ENCODE data around the gene TRIM61. TPM values are rescaled to one million over a fixed set of nuclear protein-coding genes. Genes with fewer than 3 reads are reported as not detected.
"Not testable (repeated sequence)": the region's sequence is repeated elsewhere in the genome, so short reads cannot be mapped to it uniquely, and the experiment has no call there.

TRIM61 gene
- total RNA-seq, 2 donors from 2014 or later, result 0.23 to 1.3 TPM

GRCh38 chr4:164997941-164998340 lies 20.5 kb upstream of the TRIM61 start:
- Histone ChIP-seq H3K4me1 (replicated peaks) (no peaks in the 10 kb centered on the region), H3K27me3 (replicated peaks; ENCODE audit: insufficient read depth) (no peaks in the 10 kb centered on the region), H3K27ac (no peak overlapping the region), H3K4me3 (no peak overlapping the region), H3K9me3 (no peaks in the 10 kb centered on the region), H3K36me3 (no peaks in the 10 kb centered on the region)
- DNase-seq (ENCODE audit: low spot score), result no peak
- TF ChIP-seq POLR2AphosphoS5 (IDR thresholded peaks at IDR 0.05) (no peak), CTCF (IDR thresholded peaks at IDR 0.05) (no peak), POLR2A (IDR thresholded peaks at IDR 0.05) (no peak)
- intact Hi-C loops (cut with DNase I), result no loop called here
- WGBS, result 50% methylated on average over 6 of the region's 6 CpGs

- no peaks in the 10 kb centered on the region for H3K36me3 ChIP-seq
- H3K4me1 ChIP-seq (replicated peaks), result no peaks in the 10 kb centered on the region
- no peaks in the 10 kb centered on the region for H3K9me3 ChIP-seq
- intact Hi-C loops (cut with DNase I), result no loop called here
- H3K4me3 ChIP-seq, result no peak overlapping the region
- H3K27me3 ChIP-seq (replicated peaks; ENCODE audit: insufficient read depth), result no peaks in the 10 kb centered on the region
- DNase-seq (ENCODE audit: low spot score), result no peak
- H3K27ac ChIP-seq, result no peak overlapping the region
- WGBS, result 93% methylated on average over 2 of the region's 2 CpGs
- TF ChIP-seq POLR2AphosphoS5 (IDR thresholded peaks at IDR 0.05), result no peak
- no peak for TF ChIP-seq POLR2A (IDR thresholded peaks at IDR 0.05)
- no peak for TF ChIP-seq CTCF (IDR thresholded peaks at IDR 0.05)
Measured at GRCh38 chr4:164997324-164997723, 19.9 kb upstream of the TRIM61 start.

- H3K9me3 ChIP-seq; H3K27me3 ChIP-seq (replicated peaks; ENCODE audit: insufficient read depth); H3K4me1 ChIP-seq (replicated peaks); DNase-seq (ENCODE audit: low spot score); intact Hi-C loops (cut with DNase I); H3K27ac ChIP-seq; H3K4me3 ChIP-seq; H3K36me3 ChIP-seq: not testable (repeated sequence)
- 95% methylated on average over 6 of the region's 6 CpGs for WGBS
Measured at GRCh38 chr4:164996123-164996522, 18.7 kb upstream of the TRIM61 start.

GRCh38 chr4:164990786-164991185 lies 13.3 kb upstream of the TRIM61 start:
- H3K36me3 ChIP-seq; intact Hi-C loops (cut with DNase I): not testable (repeated sequence)

GRCh38 chr4:164989471-164989870 lies 12.0 kb upstream of the TRIM61 start:
- Histone ChIP-seq H3K4me1 (replicated peaks) (no peaks in the 10 kb centered on the region), H3K27me3 (replicated peaks; ENCODE audit: insufficient read depth) (no peaks in the 10 kb centered on the region), H3K4me3 (no peak overlapping the region), H3K36me3 (no peaks in the 10 kb centered on the region), H3K27ac (peak overlapping the region in 1 of 2 donors; percentile 61), H3K9me3 (no peaks in the 10 kb centered on the region)
- DNase-seq (ENCODE audit: low spot score), result no peak
- 26% methylated on average over 2 of the region's 2 CpGs for WGBS
- no peak for TF ChIP-seq POLR2AphosphoS5 (IDR thresholded peaks at IDR 0.05)
- intact Hi-C loops (cut with DNase I), result no loop called here

More at GRCh38 chr4:164990786-164991185, 13.3 kb upstream of the TRIM61 start:
- not testable (repeated sequence) for DNase-seq (ENCODE audit: low spot score); H3K9me3 ChIP-seq; H3K4me1 ChIP-seq (replicated peaks); H3K4me3 ChIP-seq; H3K27me3 ChIP-seq (replicated peaks; ENCODE audit: insufficient read depth)
- peak overlapping the region in 1 of 2 donors; percentile 61 for H3K27ac ChIP-seq
- 91% methylated on average over 10 of the region's 10 CpGs for WGBS

- DNase-seq (ENCODE audit: low spot score); H3K4me3 ChIP-seq; intact Hi-C loops (cut with DNase I): not testable (repeated sequence)
Measured at GRCh38 chr4:164971929-164972328, 5.5 kb downstream of the TRIM61 start.

GRCh38 chr4:164959896-164960295 lies 17.6 kb downstream of the TRIM61 start:
- Histone ChIP-seq H3K4me1 (replicated peaks) (no peaks in the 10 kb centered on the region), H3K9me3 (no peaks in the 10 kb centered on the region), H3K36me3 (no peaks in the 10 kb centered on the region), H3K27me3 (replicated peaks; ENCODE audit: insufficient read depth) (no peaks in the 10 kb centered on the region), H3K27ac (no peak overlapping the region), H3K4me3 (no peak overlapping the region)
- intact Hi-C loops (cut with DNase I), result no loop called here
- TF ChIP-seq POLR2A (IDR thresholded peaks at IDR 0.05) (no peak), POLR2AphosphoS5 (IDR thresholded peaks at IDR 0.05) (no peak), CTCF (IDR thresholded peaks at IDR 0.05) (no peak)
- 60% methylated on average over 2 of the region's 2 CpGs for WGBS
- DNase-seq (ENCODE audit: low spot score), result no peak

More at GRCh38 chr4:164971929-164972328, 5.5 kb downstream of the TRIM61 start:
- not testable (repeated sequence) for H3K9me3 ChIP-seq; H3K4me1 ChIP-seq (replicated peaks); H3K36me3 ChIP-seq; H3K27me3 ChIP-seq (replicated peaks; ENCODE audit: insufficient read depth); H3K27ac ChIP-seq
- WGBS, result 98% methylated on average over 2 of the region's 2 CpGs

GRCh38 chr4:164959421-164959820 lies 18.0 kb downstream of the TRIM61 start:
- H3K27me3 ChIP-seq (replicated peaks; ENCODE audit: insufficient read depth); DNase-seq (ENCODE audit: low spot score); H3K4me1 ChIP-seq (replicated peaks); intact Hi-C loops (cut with DNase I); H3K9me3 ChIP-seq; H3K4me3 ChIP-seq; H3K36me3 ChIP-seq; H3K27ac ChIP-seq: not testable (repeated sequence)
- WGBS, result 100% methylated on average over 2 of the region's 3 CpGs

Data from prostate gland (tissue), 2 donors.